Posterior vena cava (tissue), 2 donors: ENCODE results near the gene SEC61A1. TPM values are rescaled to one million over a fixed set of nuclear protein-coding genes. Genes with fewer than 3 reads are reported as not detected.

ENCODE experiments used
- DNase-seq: peaks from one replicate; pipeline ENCODE4 v3.0.0-alpha.2; 2020; ENCODE audit warnings: low spot score
- intact Hi-C, 2 donors: fragments of 100-400 bp; cut with DNase I; formaldehyde crosslinking; loops; one replicate each; pipeline versions ENCODE4 v1.14.1 to v1.14.2; 2022 to 2023
- total RNA-seq, 2 donors: library from RNA; stranded (reverse); fragmentation: NEBNext Ultra II Directional; extraction: Animal tissue kit (Norgen Biotek cat#: 25700); gene quantifications; one replicate each; pipeline ENCODE4 v1.2.1, GENCODE V29; 2021
- donor health status: DM: yes; HTN: yes; CAD: no.
- donor health status: DM: yes; HTN: yes; CAD: no.

The SEC61A1 gene
- total RNA-seq, 2 donors from 2014 or later, result 188 to 199 TPM

DNA sequence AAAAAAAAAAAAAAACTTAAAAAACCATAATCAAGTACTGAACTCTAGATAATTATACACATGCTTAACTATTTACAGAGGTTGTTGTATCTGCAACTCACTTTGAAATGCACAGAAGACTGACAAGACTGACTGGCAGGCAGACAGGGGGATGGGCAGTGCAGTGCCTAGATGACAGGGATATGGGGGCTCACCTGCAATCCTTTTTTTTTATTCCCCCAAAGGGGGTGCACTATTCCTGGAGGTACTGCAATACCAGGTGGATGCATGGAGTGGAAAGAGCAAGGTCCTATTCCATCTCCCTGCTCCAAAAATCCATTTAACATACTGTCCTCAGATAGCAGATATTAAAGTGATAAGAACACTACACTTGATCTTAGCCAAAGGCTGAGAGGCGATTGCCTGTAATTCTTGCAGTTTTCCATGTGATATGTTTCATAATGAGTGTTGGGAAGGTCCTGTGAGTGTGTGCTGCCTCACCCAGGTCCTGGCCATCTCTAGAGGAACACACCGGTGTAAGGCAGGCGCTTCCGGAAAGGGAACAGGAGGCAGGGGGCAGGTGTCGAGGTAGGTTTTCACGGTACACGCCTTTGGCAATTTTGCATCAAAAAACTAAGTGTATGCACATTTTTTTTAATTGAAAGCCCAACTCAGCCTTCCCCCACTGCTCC is 22.7 kb downstream of the SEC61A1 start:
- intact Hi-C loops, result no loop called here
- no peak for DNase-seq

DNA sequence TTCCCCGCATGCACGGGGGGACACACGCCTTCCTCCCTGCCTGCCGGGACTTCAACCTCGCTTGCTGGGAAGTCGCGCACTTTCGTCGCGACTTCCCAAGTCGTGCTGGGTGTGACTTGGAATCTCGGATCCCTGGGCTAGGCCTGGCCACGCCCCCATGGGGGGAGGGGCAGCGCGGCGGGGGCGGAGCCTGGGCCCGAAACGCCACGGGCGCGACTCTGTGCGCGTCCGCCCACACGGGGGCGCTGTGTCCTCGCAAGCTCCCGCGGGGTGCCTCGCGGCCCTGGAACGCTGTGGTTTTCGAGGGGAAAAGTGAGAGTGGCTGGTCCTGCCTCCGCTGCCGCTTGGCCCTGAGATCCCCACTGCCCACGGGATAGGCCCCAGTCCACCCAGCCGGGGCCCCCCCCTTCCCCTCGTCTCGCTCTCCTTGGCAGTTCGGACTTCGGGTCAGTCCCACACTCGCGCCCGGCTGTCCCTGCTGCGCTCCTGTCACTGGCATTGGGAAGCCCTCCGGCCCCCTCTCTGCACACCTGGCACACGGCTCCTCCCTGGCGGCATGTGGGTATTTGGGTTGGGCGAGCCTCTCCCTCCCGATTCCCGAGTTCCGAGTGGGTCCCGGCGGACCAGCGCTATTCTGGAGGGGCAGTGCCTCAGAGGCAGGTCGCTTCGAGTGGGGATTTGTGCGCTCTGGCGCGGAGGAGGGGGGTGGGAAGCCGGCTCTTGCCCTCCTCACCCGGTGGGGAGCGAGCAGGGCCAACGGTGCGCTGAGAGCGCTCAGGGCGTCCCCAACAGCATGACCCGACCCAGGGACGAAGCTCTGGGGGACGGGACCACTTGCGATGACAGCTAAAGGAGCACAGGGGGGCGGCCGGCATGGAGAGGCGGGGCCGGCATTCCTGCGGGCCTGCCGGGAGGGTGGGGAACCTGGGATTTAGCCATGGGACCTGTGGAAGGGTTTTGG is 23.6 kb downstream of the SEC61A1 start:
- intact Hi-C loops, result no loop called here
- peak; percentile 97 for DNase-seq

DNA sequence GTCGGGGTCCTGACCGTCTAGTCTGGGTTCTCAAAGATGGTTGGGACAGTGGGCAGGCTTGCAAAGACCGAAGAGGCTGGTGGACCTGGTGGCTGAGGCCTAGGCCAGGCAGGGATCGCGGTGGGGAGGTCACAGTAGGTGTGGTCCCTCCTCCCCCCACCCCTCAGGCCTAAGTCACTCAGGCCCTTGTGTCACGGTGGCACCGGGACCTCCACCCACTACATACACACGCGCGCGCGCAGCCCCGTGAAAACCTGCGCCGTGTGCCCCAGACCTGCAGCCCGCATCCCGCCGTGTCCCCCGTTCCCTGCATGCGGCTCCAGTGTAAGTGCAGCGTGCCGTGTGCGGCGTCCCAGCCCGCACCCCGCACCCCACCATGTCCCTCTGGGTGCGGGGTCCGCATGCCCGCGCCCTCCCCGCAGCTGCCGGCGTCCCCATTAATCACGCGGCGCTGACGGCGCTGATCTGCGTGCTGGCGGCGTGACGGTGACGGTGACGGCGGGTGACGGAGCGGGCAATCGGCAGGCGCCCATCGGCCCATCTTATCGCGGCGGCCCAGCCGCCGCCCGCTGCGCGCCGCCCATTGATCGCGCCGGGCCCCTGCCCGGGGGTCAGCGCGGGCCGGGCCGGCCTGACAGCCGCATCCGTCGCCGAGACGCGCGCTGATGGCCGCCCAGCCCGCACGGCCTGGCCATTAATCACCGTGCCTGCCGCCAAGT is 24.4 kb downstream of the SEC61A1 start:
- DNase-seq, result peak; percentile 89
- intact Hi-C loops, result no loop called here

DNA sequence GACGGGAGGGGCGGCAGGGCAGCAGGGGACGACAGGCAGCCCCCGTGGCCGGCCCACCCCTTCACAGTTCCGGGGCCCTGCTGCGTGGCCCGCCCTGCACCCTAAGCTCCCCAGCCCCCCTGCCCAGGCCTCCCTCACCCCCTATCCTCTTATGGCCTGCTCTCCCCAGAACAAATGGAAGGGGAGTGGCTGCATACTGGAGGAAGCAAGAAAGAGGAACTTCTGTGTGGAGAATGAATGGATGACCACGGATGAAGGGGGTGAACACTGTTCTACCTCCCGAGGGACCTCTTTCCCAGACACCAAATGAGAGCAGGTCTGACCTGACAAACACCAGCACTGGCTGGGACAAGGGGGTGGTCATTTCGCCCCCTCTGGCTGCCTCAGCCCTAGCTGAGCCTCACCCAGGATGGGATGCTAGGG is 25.0 kb downstream of the SEC61A1 start:
- intact Hi-C loops, result no loop called here
- no peak for DNase-seq

DNA sequence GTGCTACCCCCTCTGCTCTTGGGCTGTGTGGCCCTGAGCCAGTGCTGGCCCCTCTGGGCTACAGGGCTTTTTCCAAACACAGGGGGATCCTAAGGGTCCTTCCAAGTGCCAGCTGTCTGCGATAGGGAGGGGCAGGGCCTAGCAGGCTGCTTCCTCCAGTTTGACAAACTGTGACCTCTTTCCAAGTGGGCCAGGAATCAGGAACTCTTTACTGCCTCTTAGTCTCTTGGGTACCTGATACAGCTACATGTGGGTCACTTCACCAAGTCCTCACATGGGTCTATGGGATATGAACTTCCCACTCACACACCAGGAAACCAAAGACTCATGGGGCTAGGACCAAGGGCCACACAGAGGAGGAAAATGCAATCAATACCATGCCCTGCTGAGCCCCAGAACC is 25.4 kb downstream of the SEC61A1 start:
- intact Hi-C loops, result no loop called here
- no peak for DNase-seq

DNA sequence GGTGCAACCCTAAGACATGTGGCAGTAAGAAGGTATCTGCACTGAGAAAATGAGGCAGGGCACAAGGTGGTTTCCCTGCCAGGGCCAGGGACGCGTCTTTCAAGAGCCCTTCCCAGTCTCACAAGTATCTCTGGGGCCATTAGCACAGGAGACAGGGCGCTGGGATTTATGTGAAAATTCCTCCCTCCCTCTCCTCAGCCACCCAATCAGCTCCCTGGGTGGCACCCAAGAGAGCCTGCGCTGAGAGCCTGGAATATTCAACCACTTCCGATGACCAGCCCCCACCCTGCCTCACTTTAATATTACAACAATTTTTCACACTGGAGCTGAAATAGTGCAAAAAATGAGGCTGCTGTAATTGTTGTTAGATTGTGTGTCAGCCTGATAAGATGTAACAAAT is 26.1 kb downstream of the SEC61A1 start:
- intact Hi-C loops, result no loop called here
- DNase-seq, result no peak

GRCh38 chr3:128078875-128079274 is 26.6 kb downstream of the SEC61A1 start:
- DNase-seq, result no peak
- intact Hi-C loops, result no loop called here

DNA sequence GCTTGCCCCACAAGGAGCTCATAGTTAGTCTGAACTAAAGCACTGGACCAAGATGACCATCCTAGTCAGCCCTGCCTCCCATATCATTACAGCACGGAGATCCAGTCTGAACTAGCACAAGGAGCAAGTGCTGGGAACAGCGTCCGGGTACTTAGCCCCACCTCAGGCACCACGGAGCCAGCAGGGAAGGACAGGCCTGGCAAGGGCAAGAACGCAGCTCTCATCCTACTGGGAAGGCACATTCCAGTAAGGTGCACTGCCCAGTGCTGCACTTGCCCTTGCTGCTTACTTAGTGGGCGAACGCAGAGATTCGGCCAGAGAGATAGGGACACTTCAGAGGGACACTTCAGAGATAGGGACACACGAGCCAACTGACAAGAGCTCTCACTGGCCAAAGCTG is 27.6 kb downstream of the SEC61A1 start:
- intact Hi-C loops, result no loop called here
- DNase-seq, result no peak

- no peak for DNase-seq
- intact Hi-C loops, result no loop called here
Measured at GRCh38 chr3:128080323-128081080, 28.3 kb downstream of the SEC61A1 start.

GRCh38 chr3:128081226-128081625 is 29.0 kb downstream of the SEC61A1 start:
- intact Hi-C loops, result no loop called here
- no peak for DNase-seq

- intact Hi-C loops, result no loop called here
- no peak for DNase-seq
Measured at GRCh38 chr3:128081846-128082245, 29.6 kb downstream of the SEC61A1 start.

DNA sequence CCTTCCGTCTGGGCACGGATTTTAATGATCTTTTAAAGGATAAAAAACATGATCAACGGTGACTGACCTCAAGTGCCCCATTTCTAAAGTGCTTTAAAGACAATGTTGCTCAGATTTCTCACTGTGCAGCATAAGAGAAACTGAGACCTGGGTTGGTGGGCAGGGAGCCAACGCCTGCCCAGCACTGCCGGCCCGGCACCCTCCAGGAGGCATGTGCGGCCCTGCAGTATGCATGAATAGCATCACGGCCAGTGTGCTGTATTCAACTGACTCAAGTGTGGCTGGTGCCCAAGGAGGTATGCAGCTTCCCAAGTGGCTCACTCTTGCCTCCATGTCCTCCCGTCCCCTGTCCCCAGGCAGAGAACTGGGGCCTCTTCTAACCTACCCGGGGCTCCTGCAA is 30.3 kb downstream of the SEC61A1 start:
- DNase-seq, result no peak
- intact Hi-C loops, result no loop called here

DNA sequence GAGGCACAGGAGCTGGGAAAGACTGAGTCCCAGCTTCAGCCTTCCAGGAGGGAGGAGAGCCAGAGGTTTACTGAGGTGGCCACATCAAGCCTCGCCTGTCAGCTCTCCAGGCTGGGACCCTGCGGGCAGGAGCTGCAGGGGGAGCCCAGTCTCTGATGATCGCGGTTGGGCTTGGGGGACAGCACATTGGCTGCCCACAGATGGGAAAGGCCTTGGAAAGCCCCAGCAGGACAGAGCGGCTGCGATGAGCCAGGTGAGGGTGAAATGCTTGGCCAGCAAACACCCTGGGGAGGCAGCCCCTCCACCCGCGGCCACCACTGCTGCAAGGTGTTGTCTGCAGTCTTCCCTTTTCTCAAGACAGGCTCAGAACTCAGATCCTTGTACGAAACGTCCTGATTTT is 31.2 kb downstream of the SEC61A1 start:
- peak; percentile 72 for DNase-seq
- intact Hi-C loops, result no loop called here

- intact Hi-C loops, result no loop called here
- no peak for DNase-seq
Measured at GRCh38 chr3:128083980-128084674, 31.9 kb downstream of the SEC61A1 start.

GRCh38 chr3:128084675-128085021 is 32.4 kb downstream of the SEC61A1 start:
- no peak for DNase-seq
- intact Hi-C loops, result no loop called here

GRCh38 chr3:128089135-128089534 is 36.9 kb downstream of the SEC61A1 start:
- intact Hi-C loops, result no loop called here
- DNase-seq, result no peak

- intact Hi-C loops, result loop anchor here (10.0 kb wide), 2 partner anchors 403 to 523 kb away; partner anchors contain the start of gene GATA2 (in 1 of the 2)
Measured at GRCh38 chr3:128091586-128091985, 39.3 kb downstream of the SEC61A1 start.

GRCh38 chr3:128094295-128095151 is 42.3 kb downstream of the SEC61A1 start:
- no peak for DNase-seq
- intact Hi-C loops, result loop anchor here (5.0 to 10.0 kb wide), 3 partner anchors 400 to 520 kb away; partner anchors contain the start of gene GATA2 (in 1 of the 2)

More at GRCh38 chr3:128091586-128091985, 39.3 kb downstream of the SEC61A1 start:
- no peak for DNase-seq
